GM12878 (cell line): ENCODE measurements around the gene FAM76A.
"Not testable (repeated sequence)": the region's sequence is repeated elsewhere in the genome, so short reads cannot be mapped to it uniquely, and the experiment has no call there.

Experiments
- CTCF ChIP-seq, 3 experiments: IDR thresholded peaks in 2 of 3; conservative IDR thresholded peaks in 1 of 3; 2 replicates each; pipeline ENCODE4 v1.5.1; 2011; ENCODE audit warnings: low read depth in 3 of 3, low read length in 3 of 3, mild to moderate bottlenecking in 3 of 3, control low read depth in 2 of 3, moderate library complexity in 2 of 3, inconsistent platforms in 1 of 3, mixed read lengths in 1 of 3; ENCODE audit not compliant: control insufficient read depth in 2 of 3, insufficient read depth in 1 of 3; ENCODE audit errors: extremely low read depth in 1 of 3
- SIN3A ChIP-seq: IDR thresholded peaks from 2 replicates; pipeline ENCODE4 v1.6.1; 2012; ENCODE audit warnings: low read depth, low read length, improper control_type of control experiment

GRCh38 chr1:27775336-27775735 lies 49.6 kb downstream of the FAM76A start:
- TF ChIP-seq CTCF (IDR thresholded peaks at IDR 0.05 in 2 of 3, conservative IDR thresholded peaks at IDR 0.05 in 1 of 3; ENCODE audit: control insufficient read depth in 2 of 3, extremely low read depth in 1 of 3, insufficient read depth in 1 of 3, low read depth in 3 of 3, low read length in 3 of 3); SIN3A: not testable (repeated sequence)
